HG02981 (cell line): Measurements from ENCODE around the gene ELOA.
"Not testable (repeated sequence)": the region's sequence is repeated elsewhere in the genome, so short reads cannot be mapped to it uniquely, and the experiment has no call there.

Experiments used
- ATAC-seq: cut with Tn5 transposase; IDR thresholded peaks from one replicate; pipeline ENCODE4 v1.9.1; 2021; ENCODE audit warnings: mild to moderate bottlenecking, moderate library complexity; ENCODE audit not compliant: unreplicated experiment

Gene ELOA

DNA sequence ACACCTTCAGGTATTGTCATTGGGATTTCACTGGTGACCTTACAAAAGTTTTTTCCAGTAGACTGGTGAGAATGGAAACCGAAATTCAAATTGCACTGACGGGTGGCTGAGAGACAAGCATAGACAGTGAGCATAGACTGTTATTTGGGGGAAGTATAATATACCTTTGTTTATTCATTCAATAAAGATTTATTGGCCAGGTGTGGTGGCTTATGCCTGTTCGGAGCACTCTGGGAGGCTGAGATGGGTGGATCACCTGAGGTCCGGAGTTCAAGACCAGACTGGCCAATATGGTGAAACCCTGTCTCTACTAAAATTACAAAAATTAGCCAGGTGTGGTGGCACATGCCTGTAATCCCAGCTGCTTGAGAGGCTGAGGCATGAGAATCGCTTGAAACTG lies 10.0 kb upstream of the ELOA start:
- not testable (repeated sequence) for ATAC-seq

- ATAC-seq = no peak
Observed at GRCh38 chr1:23736437-23737134, 6.7 kb upstream of the ELOA start.

GRCh38 chr1:23741609-23742008 lies 1.7 kb upstream of the ELOA start:
- no peak for ATAC-seq

- peak; percentile 25 for ATAC-seq
Observed at GRCh38 chr1:23742670-23743286, 493 bp upstream of the ELOA start.

GRCh38 chr1:23745515-23745914 lies 2.2 kb downstream of the ELOA start:
- ATAC-seq = no peak

DNA sequence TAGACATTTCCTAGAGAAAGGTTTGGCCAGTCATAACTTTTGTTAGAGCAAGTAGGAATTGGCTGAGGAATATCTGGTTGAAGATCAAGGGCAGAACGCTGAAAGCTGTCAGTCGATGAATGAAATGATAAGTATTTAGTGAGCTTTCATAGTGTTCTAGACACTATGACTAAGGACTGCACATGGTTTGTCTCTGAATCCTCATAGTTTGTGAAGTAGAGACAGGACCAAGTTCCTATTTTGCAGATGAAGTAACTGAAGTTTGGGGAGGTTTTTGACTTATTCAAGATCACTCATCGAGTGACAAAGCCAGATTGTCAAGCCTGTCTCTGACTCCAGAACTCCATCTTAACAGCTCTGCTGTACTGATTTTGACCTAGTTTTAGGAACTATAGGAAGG lies 4.7 kb downstream of the ELOA start:
- ATAC-seq = no peak

GRCh38 chr1:23751050-23751814 lies 8.0 kb downstream of the ELOA start:
- ATAC-seq = no peak

GRCh38 chr1:23751815-23752200 lies 8.5 kb downstream of the ELOA start:
- ATAC-seq = no peak

DNA sequence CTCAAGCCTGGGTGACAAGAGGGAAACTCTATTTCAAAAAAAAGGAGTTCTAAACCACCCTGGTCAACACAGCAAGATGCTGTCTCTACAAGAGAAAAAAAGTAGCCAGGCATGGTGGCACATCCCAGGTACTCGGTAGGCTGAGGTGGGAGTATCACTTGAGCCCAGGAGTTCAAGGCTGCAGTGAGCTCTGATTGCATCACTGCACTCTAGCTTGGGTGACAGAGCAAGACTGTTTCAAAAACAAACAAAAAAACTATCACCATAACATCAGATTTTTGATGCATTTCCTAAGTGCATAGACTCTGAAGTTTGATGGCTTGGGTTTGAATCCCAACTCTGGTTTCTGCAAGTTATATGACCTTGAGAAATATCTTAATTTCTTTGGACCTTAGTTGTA lies 9.6 kb downstream of the ELOA start:
- ATAC-seq = no peak

- ATAC-seq = no peak
Observed at GRCh38 chr1:23756676-23757075, 13.4 kb downstream of the ELOA start.

- no peak for ATAC-seq
Observed at GRCh38 chr1:23757812-23758211, 14.5 kb downstream of the ELOA start.

DNA sequence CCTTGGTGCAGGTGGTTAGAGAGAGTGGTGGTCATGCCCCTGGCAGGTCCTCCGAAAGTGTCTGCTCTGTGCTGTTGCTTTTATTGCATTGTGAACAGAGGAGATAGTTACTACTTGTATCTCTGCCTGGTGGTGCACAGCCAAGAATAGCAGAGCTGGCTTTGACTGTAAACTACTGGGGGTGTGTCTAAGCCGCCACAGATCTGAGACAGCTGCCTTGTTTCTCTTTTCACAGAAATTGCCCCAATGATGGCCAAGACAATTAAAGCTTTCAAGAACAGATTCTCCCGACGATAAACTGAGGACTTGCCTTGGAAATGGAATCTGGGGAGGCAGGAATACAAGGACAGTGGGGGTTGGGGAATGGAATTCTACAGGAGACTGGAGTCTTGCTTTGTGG lies 16.0 kb downstream of the ELOA start:
- no peak for ATAC-seq

DNA sequence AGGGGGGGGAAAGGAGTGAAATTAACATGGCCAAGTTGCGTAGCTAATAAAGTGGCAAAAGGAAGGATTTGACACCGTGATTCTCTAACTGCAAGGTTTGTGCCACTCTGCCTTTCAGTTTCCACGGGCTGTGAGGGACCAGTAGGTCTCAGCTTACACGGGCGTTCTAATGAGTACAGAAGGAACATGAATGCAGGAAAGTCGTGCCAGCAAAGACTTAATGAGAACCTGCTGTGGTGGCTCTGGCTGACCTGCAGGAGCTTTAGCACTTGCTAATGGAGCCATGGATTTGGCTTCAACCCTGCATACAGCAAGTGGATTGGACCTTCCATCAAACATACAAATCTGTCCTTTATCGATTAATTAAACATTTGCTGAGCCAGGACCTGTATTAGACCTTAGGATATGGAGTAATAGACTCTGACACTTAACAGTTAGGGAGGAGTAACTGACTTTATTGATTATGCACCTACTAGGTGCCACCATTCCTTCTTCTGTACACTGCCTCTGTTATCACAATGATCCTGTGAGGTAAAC lies 19.8 kb downstream of the ELOA start:
- ATAC-seq = no peak

- no peak for ATAC-seq
Observed at GRCh38 chr1:23768733-23769132, 25.5 kb downstream of the ELOA start.

DNA sequence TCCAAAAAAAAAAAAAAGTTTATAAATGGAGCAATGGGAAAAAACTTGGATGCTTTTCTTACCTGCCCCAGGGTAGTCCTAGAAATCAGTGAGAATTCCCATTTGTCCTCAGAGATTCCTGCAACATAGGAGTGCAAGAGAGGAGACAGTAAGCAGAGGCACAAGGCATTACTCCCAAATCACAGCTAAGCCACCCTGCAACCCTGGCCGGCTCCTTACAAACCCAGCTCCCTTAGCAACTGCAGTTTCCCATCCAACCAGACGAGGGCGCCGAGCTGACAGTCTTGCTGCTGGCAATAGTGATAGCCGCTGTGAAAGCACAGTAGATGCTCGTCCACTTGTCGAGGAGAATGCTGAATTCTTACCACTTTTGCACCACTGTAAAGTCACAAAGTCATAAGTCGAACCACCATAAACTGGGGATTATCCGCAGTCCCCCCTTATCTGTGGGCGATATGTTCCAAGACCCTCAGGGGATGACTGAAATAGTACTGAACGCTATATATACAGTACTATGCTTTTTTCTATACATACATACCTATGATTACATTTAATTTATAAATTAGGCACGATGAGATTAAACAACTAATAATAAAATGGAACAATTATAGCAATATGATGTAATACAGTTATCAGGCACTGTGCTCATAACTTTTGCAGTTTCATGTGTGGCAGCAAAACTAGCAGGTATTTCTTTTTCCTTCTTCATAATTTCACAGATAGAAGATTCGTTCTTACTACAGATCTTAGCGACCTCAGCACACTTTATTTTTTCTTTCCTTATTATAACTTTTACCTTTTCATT lies 29.0 kb downstream of the ELOA start:
- ATAC-seq = no peak

DNA sequence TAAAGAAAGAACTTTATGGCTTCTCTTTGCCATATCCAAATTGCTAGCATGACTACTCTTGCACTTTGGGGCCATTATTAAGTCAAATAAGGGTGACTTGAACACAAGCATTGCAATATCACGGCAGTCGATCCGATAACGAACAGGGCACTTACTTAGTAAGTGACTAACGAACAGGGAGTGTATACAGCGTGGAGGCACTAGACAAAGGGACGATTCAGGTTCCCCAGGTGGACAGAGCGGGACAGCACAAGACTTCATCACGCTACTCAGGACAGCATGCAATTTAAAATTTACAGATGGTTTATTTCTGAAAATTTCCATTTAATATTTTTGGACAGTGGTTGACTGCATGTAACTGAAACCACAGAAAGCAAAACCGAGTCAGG lies 29.6 kb downstream of the ELOA start:
- no peak for ATAC-seq

DNA sequence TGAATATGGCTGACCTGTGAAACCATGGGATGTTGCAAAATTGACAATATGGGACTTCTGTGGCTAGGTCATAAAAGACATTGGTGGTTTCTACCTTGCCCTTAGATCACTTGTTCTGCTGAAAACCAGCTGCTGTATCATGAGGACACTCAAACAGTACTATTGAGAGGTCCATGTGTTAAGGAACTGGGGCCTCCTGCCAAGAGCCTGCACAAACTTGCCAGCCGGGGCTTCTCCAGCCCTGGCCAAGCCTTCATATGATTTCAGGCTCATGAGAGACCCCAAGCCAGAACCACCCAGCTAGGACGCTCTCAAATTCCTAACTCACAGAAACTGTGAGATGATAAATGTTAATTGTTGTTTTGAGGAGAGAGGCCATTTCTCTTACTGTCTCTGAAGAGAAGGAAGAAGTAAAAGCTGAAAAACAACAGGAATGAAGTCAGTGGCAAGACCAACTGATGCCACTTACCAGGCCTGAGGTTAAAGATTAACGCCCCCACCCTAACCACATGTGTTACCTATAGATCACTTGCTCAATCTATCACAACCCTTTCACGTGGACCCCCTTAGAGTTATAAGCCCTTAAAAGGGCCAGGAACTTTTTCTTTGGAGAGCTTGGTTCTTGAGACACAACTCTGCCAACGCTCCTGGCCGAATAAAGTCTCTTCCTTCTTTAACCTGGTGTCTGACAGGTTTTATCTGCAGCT lies 31.1 kb downstream of the ELOA start:
- ATAC-seq = no peak

GRCh38 chr1:23776217-23776616 lies 32.9 kb downstream of the ELOA start:
- no peak for ATAC-seq

- peak; percentile 71 for ATAC-seq
Observed at GRCh38 chr1:23777979-23778814, 34.9 kb downstream of the ELOA start, which contains the start of gene PITHD1. Gene PITHD1, plus strand, starts transcription at chr1:23778418. Its CDS starts 98 bp downstream, at chr1:23778516.
